HG03175 (cell line): Measurements from ENCODE around the gene FAM217B.

Source experiments
- ATAC-seq: cut with Tn5 transposase; IDR thresholded peaks from one replicate; pipeline ENCODE4 v1.9.1; 2021; ENCODE audit warnings: mild to moderate bottlenecking, moderate library complexity; ENCODE audit not compliant: unreplicated experiment

The FAM217B gene

DNA sequence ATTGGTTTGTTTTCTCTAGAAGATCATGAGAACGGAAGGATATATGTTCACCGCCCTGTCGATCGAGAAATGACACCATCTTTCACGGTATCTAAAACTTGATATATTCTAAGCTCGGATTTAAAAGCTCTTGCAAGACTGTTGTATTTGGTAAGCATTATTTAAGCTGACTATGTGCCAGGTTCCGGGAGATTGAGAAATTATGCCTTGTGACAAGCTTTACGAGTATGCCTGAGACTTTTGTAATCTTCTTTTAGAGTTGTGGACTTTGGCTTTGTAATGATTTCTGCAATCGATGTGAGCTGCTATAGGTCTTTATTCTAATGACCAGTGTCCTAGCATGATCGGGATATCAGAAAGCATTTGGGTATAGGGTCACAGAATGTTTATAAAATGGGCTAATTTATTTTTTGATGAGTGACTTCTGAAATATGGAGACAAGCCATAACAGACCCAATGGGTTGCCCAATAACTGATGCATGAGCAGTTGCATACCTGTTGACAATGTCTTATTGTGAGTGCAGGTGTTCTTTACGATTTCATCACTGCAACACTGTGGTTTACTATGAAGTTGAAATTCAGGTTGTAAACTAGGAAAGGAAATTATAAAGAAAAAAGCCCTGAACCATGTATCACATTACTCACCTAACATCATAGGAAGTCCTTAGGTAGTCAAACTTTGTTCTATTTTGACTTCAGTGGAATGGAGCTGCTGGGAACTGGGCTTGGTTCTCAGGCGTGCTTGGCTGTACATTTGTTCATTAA is 32.0 kb downstream of the FAM217B start:
- no peak for ATAC-seq

DNA sequence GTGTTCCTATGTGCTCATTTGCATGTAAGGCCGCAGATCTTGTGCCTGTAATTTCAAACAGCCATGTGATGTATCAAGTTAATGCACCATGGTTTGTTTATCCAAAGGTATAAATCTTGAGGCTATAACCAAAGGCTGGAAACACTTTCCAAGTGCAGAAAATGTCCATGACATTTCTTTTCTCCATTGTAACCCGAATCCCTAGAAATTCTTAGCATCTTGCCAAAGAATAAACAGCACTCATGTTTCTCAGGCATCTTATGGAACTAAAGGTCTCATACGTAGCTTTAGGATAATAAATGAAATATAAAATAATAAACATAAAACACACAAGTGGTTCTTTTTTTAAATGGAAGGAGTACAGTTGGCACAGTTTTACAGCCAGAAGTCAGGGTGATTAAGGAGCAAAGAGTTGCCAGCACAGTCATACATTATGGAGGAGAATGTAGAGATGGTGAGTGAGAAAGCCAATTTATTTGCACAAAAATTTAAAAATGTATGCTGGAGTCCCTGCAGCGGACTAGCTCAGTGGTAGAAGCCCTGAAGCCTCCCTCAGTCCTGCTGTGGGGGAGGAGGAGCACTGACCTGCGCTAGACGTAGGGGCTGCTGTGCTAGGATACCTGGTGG is 36.1 kb downstream of the FAM217B start:
- ATAC-seq, result no peak

DNA sequence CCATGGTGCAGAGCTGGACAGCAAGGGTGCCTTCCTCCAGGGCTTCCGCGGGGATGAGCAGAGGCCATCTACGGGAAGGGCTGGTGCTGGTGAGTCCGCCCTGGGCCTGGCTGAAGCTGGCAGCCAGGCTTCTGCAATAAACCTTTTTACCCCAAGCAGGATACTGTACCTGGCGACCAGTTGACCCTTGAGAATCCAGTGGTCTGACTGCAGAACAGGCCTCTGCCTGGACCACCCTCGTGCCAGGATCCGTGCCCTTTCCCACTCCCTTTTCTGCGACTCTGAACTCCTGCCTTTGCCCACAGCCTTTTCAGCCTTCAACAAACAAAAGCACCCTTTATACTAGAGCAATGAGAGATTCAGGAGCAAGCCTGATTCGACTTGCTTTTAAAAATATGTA is 36.9 kb downstream of the FAM217B start:
- no peak for ATAC-seq

DNA sequence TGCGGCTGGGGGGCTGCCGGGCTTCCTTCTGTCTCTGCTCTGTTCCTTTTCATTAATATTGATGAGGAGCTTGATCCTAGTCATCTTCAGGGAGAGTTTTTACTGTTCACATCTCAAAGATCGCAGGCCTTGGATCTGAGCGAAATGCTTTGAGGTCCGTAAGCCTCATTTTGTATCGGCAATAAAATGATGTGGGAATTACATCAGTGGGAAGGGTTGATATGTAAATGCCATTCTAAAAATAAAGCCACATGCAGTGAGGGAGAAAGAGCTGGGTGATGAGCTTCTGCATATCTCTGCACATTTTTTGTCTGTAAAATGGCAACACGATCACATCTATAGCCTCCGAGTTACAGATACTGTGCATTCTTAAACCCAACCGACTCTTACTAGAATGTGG is 42.9 kb downstream of the FAM217B start:
- no peak for ATAC-seq

DNA sequence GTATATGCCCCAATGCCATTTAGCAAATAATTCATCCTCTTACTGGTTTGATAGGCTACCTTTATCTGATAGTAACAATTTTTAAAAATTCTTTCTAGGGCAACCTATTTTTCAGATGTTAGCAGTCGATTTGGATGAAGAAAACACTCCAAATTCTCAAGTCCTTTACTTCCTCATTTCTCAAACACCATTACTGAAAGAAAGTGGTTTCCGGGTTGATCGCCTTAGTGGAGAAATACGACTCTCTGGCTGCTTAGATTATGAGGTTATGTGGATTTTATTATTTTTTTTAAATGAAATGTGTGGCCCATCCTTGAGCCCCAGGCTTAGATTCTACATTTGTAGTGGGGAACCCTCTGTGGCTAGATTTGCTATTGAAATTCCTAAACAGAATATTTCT is 44.4 kb downstream of the FAM217B start:
- no peak for ATAC-seq

DNA sequence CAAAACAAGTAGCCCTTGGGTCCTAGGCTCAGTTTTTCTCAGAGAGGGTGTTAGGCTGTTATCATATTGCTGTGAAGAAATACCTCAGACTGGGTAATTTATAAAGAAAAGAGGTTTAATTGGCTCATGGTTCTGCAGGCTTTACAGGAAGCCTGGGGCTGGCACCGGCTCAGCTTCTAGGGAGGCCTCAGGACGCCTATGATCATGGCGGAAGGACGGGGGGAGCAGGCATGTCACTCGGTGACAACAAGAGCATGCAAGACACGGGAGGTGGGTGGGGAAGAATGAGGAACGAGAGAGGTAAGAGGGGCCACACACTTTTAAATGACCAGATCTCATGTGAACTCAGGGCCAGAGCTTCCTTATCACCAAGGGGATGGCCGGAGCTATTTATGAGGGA is 45.0 kb downstream of the FAM217B start:
- no peak for ATAC-seq

DNA sequence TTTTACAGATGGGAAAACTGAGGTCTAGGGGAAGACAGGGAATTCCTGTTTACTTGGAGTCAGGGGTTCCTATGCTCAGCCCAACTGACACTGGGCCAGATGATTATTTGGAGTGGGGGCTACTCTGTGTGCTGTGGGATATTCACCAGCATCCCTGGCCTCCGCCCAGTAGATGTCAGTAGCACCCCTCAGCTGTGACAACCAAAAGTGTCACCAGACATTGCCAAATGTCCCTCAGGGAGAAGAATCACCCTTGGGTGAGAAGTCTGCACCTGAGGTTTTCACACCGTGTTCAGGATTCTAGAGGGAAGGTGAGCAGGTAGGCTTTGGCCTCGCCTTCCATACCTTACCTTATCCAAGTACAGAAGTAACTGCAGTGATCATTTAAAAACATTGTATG is 45.7 kb downstream of the FAM217B start:
- ATAC-seq, result no peak

DNA sequence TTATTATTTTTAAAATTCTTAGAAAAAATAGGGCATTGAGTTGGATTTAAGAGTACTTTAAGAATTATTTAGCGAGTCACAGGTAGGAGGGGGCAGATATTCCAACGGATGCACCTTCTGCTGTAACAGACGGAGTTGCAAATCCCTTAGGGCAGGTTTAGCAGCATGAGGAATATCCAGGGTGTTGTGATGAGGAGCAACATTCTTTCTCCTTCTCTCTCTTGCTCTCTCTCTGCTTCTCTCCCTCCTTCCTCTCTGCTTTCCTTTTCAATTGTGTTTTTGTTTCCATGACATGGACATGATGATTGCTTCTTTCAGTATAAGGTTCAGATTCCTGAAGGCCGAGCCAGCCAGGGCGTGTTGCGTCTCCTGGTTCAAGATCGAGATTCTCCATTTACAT is 46.9 kb downstream of the FAM217B start:
- ATAC-seq, result no peak

DNA sequence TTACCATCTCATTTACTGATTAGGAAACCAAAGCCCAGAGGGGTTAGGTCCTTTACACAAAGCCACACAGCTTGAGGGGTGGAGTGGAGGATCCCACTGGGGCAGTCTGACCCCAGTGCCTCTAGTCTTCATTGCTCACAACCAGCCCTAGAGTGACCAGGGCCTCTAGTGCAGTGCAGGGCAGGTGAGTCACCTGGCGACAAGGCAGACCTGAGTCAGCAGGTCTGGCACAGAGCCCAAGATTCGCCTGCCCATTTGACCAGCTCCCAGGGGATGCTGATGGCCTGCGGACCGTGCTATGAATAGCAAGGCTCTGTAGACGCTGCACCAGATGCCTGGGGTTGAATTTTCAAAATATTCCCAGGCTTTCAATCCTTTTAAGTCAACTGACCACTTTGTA is 48.0 kb downstream of the FAM217B start:
- ATAC-seq, result no peak

DNA sequence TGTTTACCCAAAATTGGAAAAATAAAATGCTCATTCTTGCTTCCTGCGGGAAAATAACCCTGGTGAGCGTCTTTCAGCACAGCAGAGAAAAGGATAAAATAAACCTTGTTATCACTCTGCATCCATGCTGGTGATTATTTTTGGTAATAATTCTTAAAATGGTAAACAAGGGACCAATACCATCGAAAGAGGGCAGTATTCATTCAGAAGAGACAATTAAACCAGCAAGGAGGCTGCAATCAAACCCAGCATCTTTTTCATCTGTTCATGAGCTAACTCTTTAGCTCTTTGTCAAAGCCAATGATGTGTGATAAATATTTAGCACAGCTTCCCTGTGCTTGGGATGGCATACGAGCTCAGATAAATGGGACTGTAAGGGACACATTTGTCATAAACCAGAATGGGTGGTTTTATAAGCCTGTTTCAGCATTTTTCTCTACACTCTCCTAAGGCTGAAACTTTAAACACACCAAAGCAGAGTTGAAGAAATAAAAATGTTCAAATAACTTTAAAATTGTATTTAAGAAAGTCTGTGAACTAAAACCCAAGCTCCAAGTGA is 52.4 kb downstream of the FAM217B start:
- ATAC-seq, result no peak

DNA sequence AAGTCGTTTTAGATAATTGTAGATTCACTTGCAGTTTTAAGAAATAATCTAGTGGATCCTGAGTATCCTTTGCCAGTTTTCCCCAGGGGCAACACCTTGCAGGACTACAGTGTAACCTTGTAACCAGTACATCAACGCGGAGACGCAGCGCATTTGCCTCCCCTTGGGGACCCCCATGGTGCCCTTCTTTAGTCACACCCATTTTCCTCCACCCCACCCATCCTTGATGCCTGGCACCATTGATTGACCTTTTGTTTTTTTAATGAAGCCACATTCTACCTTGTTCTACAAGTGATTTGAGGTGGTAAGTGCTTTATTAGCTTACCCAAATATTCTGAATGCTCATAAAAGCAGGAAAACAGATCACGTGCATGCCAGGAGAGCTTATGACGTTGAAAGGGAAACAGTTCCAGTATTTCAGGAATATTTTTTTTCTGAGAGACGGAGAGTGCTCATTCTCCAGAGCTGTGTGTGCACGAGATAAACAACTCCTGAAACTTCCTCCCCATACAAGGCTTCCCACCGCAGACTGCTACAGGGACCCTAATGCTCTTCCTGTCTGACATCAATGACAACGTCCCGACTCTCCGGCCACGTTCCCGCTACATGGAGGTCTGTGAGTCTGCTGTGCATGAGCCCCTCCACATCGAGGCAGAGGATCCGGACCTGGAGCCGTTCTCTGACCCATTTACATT is 53.7 kb downstream of the FAM217B start:
- no peak for ATAC-seq

DNA sequence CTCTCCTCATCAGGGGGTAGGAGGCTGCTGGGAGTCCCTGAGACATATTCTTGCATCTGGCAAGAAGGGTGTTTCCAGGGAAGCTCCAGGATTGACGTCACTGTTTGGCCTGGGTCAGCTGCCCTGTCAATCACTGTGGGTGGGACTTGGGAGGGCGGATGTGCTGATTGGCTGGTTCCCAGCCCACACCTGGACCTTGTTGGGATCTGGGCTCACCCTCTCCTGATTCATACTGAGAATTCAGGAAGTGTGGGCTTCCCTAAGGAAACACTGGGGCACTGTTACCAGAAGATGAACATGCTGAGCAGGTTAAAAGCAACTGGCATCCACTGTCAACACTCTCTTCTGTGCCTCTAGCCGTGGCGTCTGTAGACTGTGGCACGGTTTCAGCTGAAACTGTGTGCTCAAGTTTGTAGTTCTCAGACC is 54.5 kb downstream of the FAM217B start:
- no peak for ATAC-seq

DNA sequence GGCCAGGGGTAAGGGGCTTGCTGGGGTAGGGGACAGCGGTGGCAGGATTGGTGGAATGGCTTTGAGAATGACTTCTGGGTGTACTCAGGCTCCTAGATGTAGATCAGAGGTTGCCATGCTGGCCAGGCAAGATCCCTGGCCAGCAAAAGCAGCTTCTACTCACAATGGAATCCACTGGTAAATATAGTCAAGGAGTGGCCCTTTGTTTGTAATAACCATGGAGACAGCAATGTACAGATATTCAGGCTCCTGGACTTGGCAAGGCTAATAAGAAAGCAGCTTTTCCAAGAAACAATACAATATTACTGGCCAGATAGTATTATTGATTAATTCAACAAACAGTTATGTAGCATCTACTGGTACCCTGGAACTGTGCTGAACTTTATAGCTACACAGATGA is 55.9 kb downstream of the FAM217B start:
- ATAC-seq, result no peak

DNA sequence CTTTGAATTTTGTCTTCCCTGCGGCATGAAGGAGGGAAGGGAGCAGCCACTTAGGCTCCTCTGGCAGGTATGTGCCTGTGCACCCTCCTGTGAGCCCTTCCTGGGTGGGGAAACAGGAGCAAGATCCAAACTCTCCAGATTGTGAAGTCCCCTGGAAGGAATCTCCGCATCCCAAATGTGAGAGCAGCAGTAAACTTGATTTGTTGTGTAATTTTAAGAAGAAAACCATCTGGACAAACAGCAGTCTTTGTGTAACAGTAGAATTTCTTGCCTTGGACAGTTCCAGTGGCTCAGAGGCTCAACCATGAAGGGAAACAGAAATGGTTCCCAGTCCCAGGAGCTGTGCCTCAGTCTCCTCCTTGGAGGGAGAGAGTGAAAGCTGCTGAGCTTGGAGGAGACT is 57.7 kb downstream of the FAM217B start:
- no peak for ATAC-seq
